SK-N-SH (cell line): ENCODE results near the gene SYT13. TPM values are rescaled to one million over a fixed set of nuclear protein-coding genes. Genes with fewer than 3 reads are reported as not detected.

ENCODE experiments used
- CTCF ChIA-PET: fragments of 300-600, 350-600 bp; formaldehyde crosslinking; extraction: SDS; loops from one replicate; lab custom pipeline; 2021; lab: Yijun Ruan, JAX
- POLR2A ChIA-PET: fragments of 350-600 bp; sonication (Branson Sonifier 250); formaldehyde crosslinking; extraction: SDS; loops from one replicate; lab custom pipeline; 2020; ENCODE audit warnings: antibody characterized with exemption, inconsistent platforms; lab: Yijun Ruan, JAX
- DNase-seq: peaks from one replicate; pipeline ENCODE4 v3.0.0; 2012
- H2AFZ ChIP-seq: fragments of 200-600 bp; sonication (generic); 2 replicates; pipeline ENCODE4 v1.8.1; 2016; ENCODE audit warnings: antibody characterized with exemption, mild to moderate bottlenecking, low read depth
- H3F3A ChIP-seq: fragments of 200-600 bp; sonication (generic); replicated peaks from 2 replicates; pipeline ENCODE3; 2016; ENCODE audit warnings: antibody characterized with exemption, mild to moderate bottlenecking; ENCODE audit not compliant: insufficient read depth
- H3K27ac ChIP-seq, 2 experiments: fragments of 200-500 bp in 1 of 2; fragments of 200-600 bp in 1 of 2; sonication (Bioruptor generic) in 1 of 2; sonication (generic), shearing (Covaris generic) in 1 of 2; 2 replicates each; pipeline versions ENCODE4 v1.5.1 to v1.6.1; 2014 to 2016; ENCODE audit warnings: low read depth in 2 of 2, inconsistent platforms in 1 of 2, low read length in 1 of 2, mild to moderate bottlenecking in 1 of 2, mixed read lengths in 1 of 2
- H3K27me3 ChIP-seq: fragments of 200-600 bp; sonication (generic), shearing (Covaris generic); 2 replicates; pipeline ENCODE4 v1.6.1; 2016; ENCODE audit warnings: mixed run types; ENCODE audit not compliant: insufficient read depth
- H3K36me3 ChIP-seq, 2 experiments: fragments of 200-500 bp in 1 of 2; fragments of 200-600 bp in 1 of 2; sonication (Bioruptor generic) in 1 of 2; sonication (generic) in 1 of 2; replicated peaks in 1 of 2; 2 replicates each; pipeline versions ENCODE3 to v1.5.1; 2014 to 2016; ENCODE audit warnings: low read length in 1 of 2, mild to moderate bottlenecking in 1 of 2; ENCODE audit not compliant: insufficient read depth in 2 of 2, control insufficient read depth in 1 of 2
- H3K4me1 ChIP-seq, 2 experiments: fragments of 200-500 bp in 1 of 2; fragments of 200-600 bp in 1 of 2; sonication (Bioruptor generic) in 1 of 2; sonication (generic), shearing (Covaris generic) in 1 of 2; 2 replicates each; pipeline versions ENCODE4 v1.5.1 to v1.6.1; 2014 to 2016; ENCODE audit warnings: low read depth in 1 of 2, low read length in 1 of 2, mixed run types in 1 of 2; ENCODE audit not compliant: insufficient read depth in 2 of 2, control insufficient read depth in 1 of 2
- H3K4me2 ChIP-seq: fragments of 200-600 bp; sonication (generic), shearing (Covaris generic); 2 replicates; pipeline ENCODE4 v1.6.1; 2017; ENCODE audit warnings: mixed run types
- H3K4me3 ChIP-seq, 2 experiments: fragments of 200-500 bp in 1 of 2; fragments of 200-600 bp in 1 of 2; sonication (Bioruptor generic) in 1 of 2; sonication (generic), shearing (Covaris generic) in 1 of 2; 2 replicates each; pipeline versions ENCODE4 v1.5.1 to v1.8.1; 2014 to 2016; ENCODE audit warnings: low read depth in 2 of 2, inconsistent platforms in 1 of 2, low read length in 1 of 2, mild to moderate bottlenecking in 1 of 2, mixed read lengths in 1 of 2, moderate library complexity in 1 of 2
- H3K79me2 ChIP-seq: fragments of 200-600 bp; sonication (generic); 2 replicates; pipeline ENCODE4 v1.8.1; 2017; ENCODE audit warnings: mild to moderate bottlenecking; ENCODE audit not compliant: insufficient read depth
- H3K9ac ChIP-seq: fragments of 200-600 bp; sonication (generic); 2 replicates; pipeline ENCODE4 v1.6.1; 2017; ENCODE audit warnings: mixed run types
- H3K9me2 ChIP-seq: fragments of 200-600 bp; sonication (generic); 2 replicates; pipeline ENCODE4 v1.6.1; 2017; ENCODE audit warnings: mixed run types
- H3K9me3 ChIP-seq: fragments of 200-600 bp; sonication (generic); 2 replicates; pipeline ENCODE4 v1.6.1; 2017; ENCODE audit warnings: mixed run types, mild to moderate bottlenecking, moderate library complexity
- H4K20me1 ChIP-seq: fragments of 200-600 bp; sonication (generic); 2 replicates; pipeline ENCODE4 v1.6.1; 2017; ENCODE audit warnings: mild to moderate bottlenecking, mixed run types; ENCODE audit not compliant: insufficient read depth
- FOSL2 ChIP-seq: IDR thresholded peaks from 2 replicates; pipeline ENCODE4 v1.4.0; 2012; ENCODE audit warnings: low read depth, mild to moderate bottlenecking, moderate library complexity, borderline replicate concordance
- FOXJ3 ChIP-seq: sonication (generic); formaldehyde crosslinking; IDR thresholded peaks from 2 replicates; pipeline ENCODE4 v1.5.1; 2020; ENCODE audit warnings: mild to moderate bottlenecking, missing genetic modification reagents
- GATA2 ChIP-seq: sonication (generic); formaldehyde crosslinking; IDR thresholded peaks from 2 replicates; pipeline ENCODE4 v1.5.0; 2020; ENCODE audit warnings: mild to moderate bottlenecking, missing genetic modification reagents
- JUND ChIP-seq: IDR thresholded peaks from 2 replicates; pipeline ENCODE4 v1.4.0; 2012
- MEF2A ChIP-seq: IDR thresholded peaks from 2 replicates; pipeline ENCODE4 v1.4.0; 2012; ENCODE audit warnings: low read depth, borderline replicate concordance
- POLR2AphosphoS5 ChIP-seq: IDR thresholded peaks from 2 replicates; pipeline ENCODE4 v1.6.1; 2012; ENCODE audit warnings: low read depth, low read length
- RAD21 ChIP-seq: IDR thresholded peaks from 2 replicates; pipeline ENCODE4 v1.6.1; 2012; ENCODE audit warnings: mild to moderate bottlenecking, low read length
- RCOR1 ChIP-seq: fragments of 150-350 bp; IDR thresholded peaks from 2 replicates; pipeline ENCODE4 v1.6.1; 2017; ENCODE audit warnings: antibody characterized with exemption, low read length
- SIN3A ChIP-seq: IDR thresholded peaks from 2 replicates; pipeline ENCODE4 v1.6.1; 2012; ENCODE audit warnings: low read depth, mild to moderate bottlenecking, low read length, moderate library complexity, borderline replicate concordance
- WGBS: methylation state at CpG from one replicate; pipeline ENCODE4 v1.1.6; 2017; ENCODE audit warnings: low lambda C conversion rate; 5-methylcytosine and 5-hydroxymethylcytosine counted together
- polyA plus RNA-seq, 3 experiments: library from polyadenylated mRNA; depleted of rRNA; stranded (reverse); fragments of >200 nt; gene quantifications; 2 replicates each; pipeline ENCODE4 v1.2.3, GENCODE V29; 2012
- TF ChIP-seq, protein P1 (sequence below): IDR thresholded peaks from 2 replicates; pipeline ENCODE4 v1.4.0; 2012; ENCODE audit warnings: low read depth, borderline replicate concordance

SYT13 gene
- polyA plus RNA-seq, 1 of the 3 experiments (the other 2 are of a cell fraction): not detected

DNA sequence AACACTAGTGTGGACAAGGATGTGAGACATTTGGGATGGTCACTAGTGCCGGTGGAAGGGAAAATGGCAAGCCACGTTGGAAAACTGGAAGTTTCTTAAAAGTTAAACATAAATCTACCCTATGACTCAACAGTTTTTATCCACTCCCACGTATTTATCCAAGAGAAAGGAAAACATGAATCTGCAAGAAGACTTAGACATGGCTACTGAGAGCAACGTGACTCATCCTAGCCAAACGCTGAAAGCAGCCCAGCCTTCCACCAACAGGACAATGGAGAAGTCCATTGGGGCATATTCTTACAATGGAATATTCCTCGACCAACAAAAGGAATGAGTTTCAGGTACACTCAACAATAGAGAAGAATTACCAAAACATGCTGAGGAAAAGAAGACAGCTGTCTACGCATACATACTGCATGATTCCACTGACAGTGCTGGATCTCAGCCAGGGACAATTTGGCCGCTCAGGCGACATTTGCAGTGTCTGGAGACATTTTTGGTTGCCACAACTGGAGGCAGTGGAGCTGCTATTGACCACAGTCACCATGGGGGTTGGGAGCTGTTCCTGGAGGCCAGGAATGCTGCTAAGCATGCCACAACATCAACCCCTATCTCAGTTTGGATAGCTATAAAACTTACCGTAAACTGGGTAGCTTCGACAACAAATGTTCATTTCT lies 21.2 kb downstream of the SYT13 start:
- POLR2A ChIA-PET: no interaction called here

DNA sequence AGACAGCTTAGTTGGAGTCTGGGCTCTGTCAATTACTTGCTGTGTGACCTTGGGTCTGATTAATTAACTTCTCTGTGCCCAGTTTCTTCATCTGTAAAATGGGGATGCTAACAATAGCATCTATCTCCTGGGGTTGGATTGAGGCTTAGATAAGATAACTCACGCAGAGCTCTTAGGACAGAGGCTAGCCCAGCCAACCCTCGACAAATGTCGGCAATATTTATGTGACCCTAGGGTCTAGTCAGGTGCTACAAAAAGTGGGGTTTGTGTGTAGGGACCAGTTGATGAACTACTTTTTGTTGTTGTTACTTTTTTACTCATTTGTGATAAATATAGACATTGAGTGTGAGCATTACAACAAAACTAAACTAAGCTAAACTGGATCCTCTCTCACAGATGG lies 22.4 kb downstream of the SYT13 start:
- Histone ChIP-seq H3K9me3 (no peaks in the 10 kb centered on the region), H3K4me3 (no peak overlapping the region), H3K27ac (no peak overlapping the region), H3F3A (peaks cover 10% of the 10 kb centered on the region), H3K36me3 (no peaks in the 10 kb centered on the region), H3K27me3 (no peaks in the 10 kb centered on the region), H2AFZ (no peak overlapping the region), H4K20me1 (no peaks in the 10 kb centered on the region), H3K9me2 (no peaks in the 10 kb centered on the region), H3K4me1 (no peaks in the 10 kb centered on the region; a peak in 1 of 4 replicates), H3K79me2 (no peaks in the 10 kb centered on the region), H3K9ac (no peak overlapping the region), H3K4me2 (no peak overlapping the region)
- POLR2A ChIA-PET: no interaction called here
- CTCF ChIA-PET: interaction anchor here (1.0 to 1.7 kb wide), 7 partner anchors 11 to 508 kb away, joined by 3 to 8 read pairs (median 3); no protein-coding TSS in a partner anchor
- TF ChIP-seq SIN3A (no peak), FOXJ3 (CRISPR knock-in tag) (no peak), RAD21 (no peak), MEF2A (no peak), JUND (no peak), GATA2 (CRISPR knock-in tag) (no peak), POLR2AphosphoS5 (no peak)
- TF ChIP-seq, protein P1, sequence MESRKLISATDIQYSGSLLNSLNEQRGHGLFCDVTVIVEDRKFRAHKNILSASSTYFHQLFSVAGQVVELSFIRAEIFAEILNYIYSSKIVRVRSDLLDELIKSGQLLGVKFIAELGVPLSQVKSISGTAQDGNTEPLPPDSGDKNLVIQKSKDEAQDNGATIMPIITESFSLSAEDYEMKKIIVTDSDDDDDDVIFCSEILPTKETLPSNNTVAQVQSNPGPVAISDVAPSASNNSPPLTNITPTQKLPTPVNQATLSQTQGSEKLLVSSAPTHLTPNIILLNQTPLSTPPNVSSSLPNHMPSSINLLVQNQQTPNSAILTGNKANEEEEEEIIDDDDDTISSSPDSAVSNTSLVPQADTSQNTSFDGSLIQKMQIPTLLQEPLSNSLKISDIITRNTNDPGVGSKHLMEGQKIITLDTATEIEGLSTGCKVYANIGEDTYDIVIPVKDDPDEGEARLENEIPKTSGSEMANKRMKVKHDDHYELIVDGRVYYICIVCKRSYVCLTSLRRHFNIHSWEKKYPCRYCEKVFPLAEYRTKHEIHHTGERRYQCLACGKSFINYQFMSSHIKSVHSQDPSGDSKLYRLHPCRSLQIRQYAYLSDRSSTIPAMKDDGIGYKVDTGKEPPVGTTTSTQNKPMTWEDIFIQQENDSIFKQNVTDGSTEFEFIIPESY: no peak
- 97% methylated on average over 3 of the region's 3 CpGs for WGBS
- no peak for DNase-seq

More for the DNA sequence above, 21.2 kb downstream of the SYT13 start:
- CTCF ChIA-PET: interaction anchor here (0.6 to 1.7 kb wide), 3 partner anchors 12 to 30 kb away, joined by 3 to 8 read pairs (median 3); no protein-coding TSS in a partner anchor
- Histone ChIP-seq H3K9me2 (no peaks in the 10 kb centered on the region), H3K9ac (no peak overlapping the region), H3K79me2 (no peaks in the 10 kb centered on the region), H3K4me2 (peak overlapping the region; percentile 46; the same call in 1 of the 2 replicates), H3F3A (peaks cover 7% of the 10 kb centered on the region), H3K9me3 (no peaks in the 10 kb centered on the region), H4K20me1 (no peaks in the 10 kb centered on the region), H2AFZ (peak overlapping the region; percentile 61; the same call in 1 of the 2 replicates), H3K27me3 (no peaks in the 10 kb centered on the region), H3K4me1 (no peaks in the 10 kb centered on the region), H3K36me3 (no peaks in the 10 kb centered on the region), H3K4me3 (no peak overlapping the region), H3K27ac (peak overlapping the region in 1 of 2 experiments; percentile 72; a peak in 2 of 4 replicates)
- TF ChIP-seq RCOR1 (no peak), FOSL2 (peak; percentile 51; the same call in 1 of the 2 replicates)
- WGBS: 39% methylated on average over 11 of the region's 11 CpGs
- DNase-seq: no peak
